Heart right ventricle (tissue), 16 donors: ENCODE results near the gene SLC25A5. TPM values are rescaled to one million over a fixed set of nuclear protein-coding genes. Genes with fewer than 3 reads are reported as not detected.

Experiments used
- ATAC-seq, 8 donors: fragments of 200-7000 bp; cut with Tn5 transposase; one replicate each; pipeline ENCODE4 v1.9.1; 2020; ENCODE audit warnings: mild to moderate bottlenecking in 8 of 8, moderate library complexity in 8 of 8, moderate number of reproducible peaks in 1 of 8
- DNase-seq, 2 donors: peaks; one replicate each; pipeline ENCODE4 v3.0.0-alpha.2; 2020
- H3K27ac ChIP-seq, 10 donors: fragments of 200-600 bp; sonication (generic) in 2 of 10; one replicate each; pipeline versions ENCODE4 v1.5.0 to v1.8.0; 2020 to 2022; ENCODE audit warnings: mild to moderate bottlenecking in 3 of 10
- H3K27me3 ChIP-seq, 7 donors: fragments of 200-600 bp; one replicate each; pipeline ENCODE4 v1.8.0; 2021 to 2022; ENCODE audit warnings: mild to moderate bottlenecking in 2 of 7
- H3K36me3 ChIP-seq, 9 donors: fragments of 200-600 bp; sonication (generic) in 1 of 9; one replicate each; pipeline versions ENCODE4 v1.5.0 to v1.8.0; 2020 to 2022; ENCODE audit warnings: mild to moderate bottlenecking in 2 of 9
- H3K4me1 ChIP-seq, 9 donors: fragments of 200-600 bp; sonication (generic) in 1 of 9; one replicate each; pipeline versions ENCODE4 v1.5.0 to v1.8.0; 2020 to 2022; ENCODE audit warnings: mild to moderate bottlenecking in 4 of 9
- H3K4me3 ChIP-seq, 10 donors: fragments of 200-600 bp; sonication (generic) in 2 of 10; one replicate each; pipeline versions ENCODE4 v1.5.0 to v1.8.0; 2020 to 2022; ENCODE audit warnings: mild to moderate bottlenecking in 7 of 10, moderate library complexity in 2 of 10
- H3K9me3 ChIP-seq, 11 donors: fragments of 200-600 bp in 10 of 11; sonication (generic) in 2 of 11; one replicate each; pipeline versions ENCODE4 v1.5.0 to v1.8.0; 2013 to 2022; ENCODE audit warnings: mild to moderate bottlenecking in 2 of 11, control low read depth in 1 of 11, moderate library complexity in 1 of 11
- CTCF ChIP-seq, 9 donors: fragments of 200-600 bp; sonication (generic) in 2 of 9; IDR thresholded peaks; one replicate each; pipeline versions ENCODE4 v1.5.0 to v1.8.0; 2021 to 2022; ENCODE audit warnings: antibody characterized with exemption in 9 of 9, mild to moderate bottlenecking in 5 of 9, moderate library complexity in 1 of 9
- WGBS, 2 donors: extraction: QIAGEN DNeasy Blood & Tissue Kit; methylation state at CpG; one replicate each; pipeline ENCODE4 v1.1.7; 2013; ENCODE audit warnings: inconsistent platforms in 1 of 2; 5-methylcytosine and 5-hydroxymethylcytosine counted together
- intact Hi-C, 10 donors: fragments of 100-400 bp; cut with DNase I; formaldehyde crosslinking; loops; one replicate each; pipeline versions ENCODE4 v1.11.1 to v1.14.2; 2022
- polyA plus RNA-seq, 2 donors: library from polyadenylated mRNA; stranded (reverse); fragments of 200-250 nt; gene quantifications; one replicate each; pipeline ENCODE4 v1.2.3, GENCODE V29; 2013
- total RNA-seq, 10 donors: library from RNA; stranded (reverse); fragmentation: NEBNext Ultra II Directional in 3 of 10; extraction: Animal tissue kit (Norgen Biotek cat#: 25700) in 3 of 10; gene quantifications; one replicate each; pipeline versions ENCODE4 v1.2.1 to v1.2.4, GENCODE V29; 2021 to 2023
- donor health status: Arrhythmogenic right ventricular cardiomyopathy.
- donor health status: ischemic (EF 13 %, LVEDD 7.1; RV severe dilation, severe dysfunction).
- donor health status: healthy with polysubstance abuse.
- donor health status: DM: no; HTN: yes; CAD: no.
- donor health status: DM: no; HTN: no; CAD: no.
- donor health status: ischemic (EF 25% LVEDD 6.9; RV normal size, moderate dysfunction).
- donor health status: ischemic (EF 25% LVEDD 5.7; RV mildly dilated, moderate dysfunction).
- donor health status: healthy.
- donor health status: DM: yes; HTN: yes; CAD: no.
- donor health status: Ischemic cardiomyopathy.
- donor health status: ischemic (EF 35%, LVEDD 5.7; RV mildly dilated, moderate dysfunction).
- donor health status: nonischemic (EF 11% LVEDD 7.7; RV severe dilation, severe dysfunction).
- donor health status: DM: yes; HTN: yes; CAD: no.
- donor health status: PGD.
- donor health status: ischemic (EF 29% LVEDD 5.4; RV normal size, mild dysfunction).
- donor health status: nonischemic (EF 23%, LVEDD 6.1; RV moderate dilation, normal function).

SLC25A5 gene
- total and polyA plus RNA-seq, 12 donors: 43.3 to 482 (median 184) TPM

GRCh38 chrX:119421016-119421705, 47.1 kb upstream of the SLC25A5 start:
- ATAC-seq (no peak), DNase-seq (no peak)
- peaks cover 0 to 18% (median 0%) of the 10 kb centered on the region in 9 donors for H3K36me3 ChIP-seq
- H3K27me3 ChIP-seq: no peaks in the 10 kb centered on the region
- intact Hi-C loops: no loop called here
- no peak overlapping the region for H3K4me3 ChIP-seq
- H3K9me3 ChIP-seq: no peaks in the 10 kb centered on the region
- WGBS, 2 donors: 92 to 97% methylated on average over 7 of the region's 7 CpGs
- no peaks in the 10 kb centered on the region for H3K4me1 ChIP-seq
- TF ChIP-seq CTCF (IDR thresholded peaks at IDR 0.05): no peak
- no peak overlapping the region for H3K27ac ChIP-seq

- intact Hi-C loops: no loop called here
- no peak for TF ChIP-seq CTCF (IDR thresholded peaks at IDR 0.05)
- WGBS, 2 donors: 97 to 99% methylated on average over 12 to 14 of the region's 14 CpGs
- H3K27me3 ChIP-seq: no peaks in the 10 kb centered on the region
- H3K36me3 ChIP-seq: peaks cover 0 to 18% (median 0%) of the 10 kb centered on the region in 9 donors
- no peaks in the 10 kb centered on the region for H3K9me3 ChIP-seq
- H3K27ac ChIP-seq: no peak overlapping the region
- no peak for ATAC-seq
- DNase-seq: no peak
- peaks cover 0 to 11% (median 0%) of the 10 kb centered on the region in 9 donors for H3K4me1 ChIP-seq
- no peak overlapping the region for H3K4me3 ChIP-seq
These were observed 44.6 kb upstream of the SLC25A5 start for GRCh38 chrX:119423631-119424030.

- Histone ChIP-seq H3K27ac (no peak overlapping the region), H3K36me3 (peaks cover 0 to 10% (median 0%) of the 10 kb centered on the region in 9 donors), H3K9me3 (no peaks in the 10 kb centered on the region), H3K27me3 (no peaks in the 10 kb centered on the region), H3K4me1 (peaks cover 0 to 11% (median 0%) of the 10 kb centered on the region in 9 donors), H3K4me3 (no peak overlapping the region)
- no peak for DNase-seq
- intact Hi-C loops: no loop called here
- WGBS, 2 donors: 84 to 85% methylated on average over 6 of the region's 6 CpGs
- ATAC-seq: no peak
- no peak for TF ChIP-seq CTCF (IDR thresholded peaks at IDR 0.05)
These were observed 43.2 kb upstream of the SLC25A5 start for GRCh38 chrX:119424999-119425398.

GRCh38 chrX:119427024-119427794, 41.0 kb upstream of the SLC25A5 start:
- H3K27me3 ChIP-seq: no peaks in the 10 kb centered on the region
- H3K4me3 ChIP-seq: no peak overlapping the region
- TF ChIP-seq CTCF (IDR thresholded peaks at IDR 0.05): no peak
- peak; percentile 64 to 94 (median 84) for ATAC-seq
- H3K36me3 ChIP-seq: peaks cover 0 to 10% (median 0%) of the 10 kb centered on the region in 9 donors
- H3K27ac ChIP-seq: peak overlapping the region in 4 of 10 donors; percentile 33 to 60 (median 44)
- intact Hi-C loops: no loop called here
- H3K9me3 ChIP-seq: no peaks in the 10 kb centered on the region
- peaks cover 0 to 11% (median 0%) of the 10 kb centered on the region in 9 donors for H3K4me1 ChIP-seq
- 48 to 54% methylated on average over 9 of the region's 9 CpGs for WGBS, 2 donors
- DNase-seq: peak; percentile 23 to 24
